Neutrophil (primary cell): ENCODE data around the gene C11orf21.

ENCODE experiments used
- H3K27ac ChIP-seq: fragments of 200-600 bp; sonication (generic); 2 replicates; pipeline ENCODE4 v1.5.1; 2016; ENCODE audit warnings: mild to moderate bottlenecking, moderate library complexity
- H3K27me3 ChIP-seq: fragments of 200-600 bp; sonication (generic); 2 replicates; pipeline ENCODE4 v1.6.0; 2016; ENCODE audit warnings: mild to moderate bottlenecking
- H3K36me3 ChIP-seq: fragments of 200-600 bp; sonication (generic); 2 replicates; pipeline ENCODE4 v1.5.1; 2017
- H3K4me1 ChIP-seq, 2 experiments: fragments of 200-600 bp in 1 of 2; sonication (generic) in 1 of 2; 1 replicate in 1 of 2; 2 replicates in 1 of 2; pipeline versions ENCODE4 v1.5.1 to v1.6.1; 2013 to 2016; ENCODE audit warnings: low read depth in 1 of 2, low read length in 1 of 2, mild to moderate bottlenecking in 1 of 2, moderate library complexity in 1 of 2; ENCODE audit not compliant: control insufficient read depth in 1 of 2, insufficient read depth in 1 of 2
- H3K4me3 ChIP-seq, 2 experiments: fragments of 200-600 bp in 1 of 2; sonication (generic) in 1 of 2; 1 replicate in 1 of 2; 2 replicates in 1 of 2; pipeline ENCODE4 v1.5.1; 2013 to 2016; ENCODE audit warnings: low read depth in 1 of 2, low read length in 1 of 2, mild to moderate bottlenecking in 1 of 2, moderate library complexity in 1 of 2
- H3K9me3 ChIP-seq: fragments of 200-600 bp; sonication (generic); 2 replicates; pipeline ENCODE4 v1.5.1; 2016
- TF ChIP-seq, protein P1 (sequence below): fragments of 200-600 bp; sonication (generic); IDR thresholded peaks from 2 replicates; pipeline ENCODE4 v1.5.1; 2016; ENCODE audit warnings: antibody characterized with exemption

C11orf21 gene

DNA sequence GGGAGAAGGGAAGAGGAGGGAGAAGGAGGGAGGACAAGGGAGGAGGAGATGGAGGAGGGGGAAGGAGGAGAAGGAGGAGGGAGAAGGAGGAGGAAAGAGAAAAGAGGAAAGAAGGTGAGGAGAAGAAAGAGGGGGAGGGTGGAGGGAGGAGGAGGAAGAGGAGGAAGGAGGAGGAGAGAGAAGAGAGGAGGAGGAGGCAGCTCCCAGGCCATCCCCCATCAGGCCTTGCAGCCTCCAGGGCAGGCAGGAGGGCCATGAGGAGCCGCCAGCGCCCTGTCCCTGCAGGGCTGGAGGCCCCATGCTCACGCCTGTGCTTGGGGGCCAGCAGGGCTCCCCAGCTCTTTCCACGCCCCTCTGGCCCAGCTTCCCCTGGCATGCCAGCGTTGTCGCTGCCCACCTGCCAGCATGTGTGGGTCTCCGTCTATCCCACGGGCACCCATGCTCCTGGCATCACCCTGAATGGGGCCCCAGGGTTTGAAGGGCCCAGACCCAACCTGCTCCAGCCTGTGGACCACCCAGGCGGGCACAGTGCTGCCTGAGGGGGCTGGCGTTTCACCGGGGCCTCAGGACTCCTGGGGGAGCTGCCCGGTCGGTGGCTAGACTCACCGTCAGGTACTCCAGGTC lies 5.3 kb upstream of the C11orf21 start:
- peak overlapping the region; percentile 97 for H3K27ac ChIP-seq
- TF ChIP-seq, protein P1, sequence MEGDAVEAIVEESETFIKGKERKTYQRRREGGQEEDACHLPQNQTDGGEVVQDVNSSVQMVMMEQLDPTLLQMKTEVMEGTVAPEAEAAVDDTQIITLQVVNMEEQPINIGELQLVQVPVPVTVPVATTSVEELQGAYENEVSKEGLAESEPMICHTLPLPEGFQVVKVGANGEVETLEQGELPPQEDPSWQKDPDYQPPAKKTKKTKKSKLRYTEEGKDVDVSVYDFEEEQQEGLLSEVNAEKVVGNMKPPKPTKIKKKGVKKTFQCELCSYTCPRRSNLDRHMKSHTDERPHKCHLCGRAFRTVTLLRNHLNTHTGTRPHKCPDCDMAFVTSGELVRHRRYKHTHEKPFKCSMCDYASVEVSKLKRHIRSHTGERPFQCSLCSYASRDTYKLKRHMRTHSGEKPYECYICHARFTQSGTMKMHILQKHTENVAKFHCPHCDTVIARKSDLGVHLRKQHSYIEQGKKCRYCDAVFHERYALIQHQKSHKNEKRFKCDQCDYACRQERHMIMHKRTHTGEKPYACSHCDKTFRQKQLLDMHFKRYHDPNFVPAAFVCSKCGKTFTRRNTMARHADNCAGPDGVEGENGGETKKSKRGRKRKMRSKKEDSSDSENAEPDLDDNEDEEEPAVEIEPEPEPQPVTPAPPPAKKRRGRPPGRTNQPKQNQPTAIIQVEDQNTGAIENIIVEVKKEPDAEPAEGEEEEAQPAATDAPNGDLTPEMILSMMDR, result no peak
- no peaks in the 10 kb centered on the region for H3K27me3 ChIP-seq
- no peaks in the 10 kb centered on the region for H3K9me3 ChIP-seq
- peaks cover 60 to 62% of the 10 kb centered on the region in 2 experiments for H3K4me1 ChIP-seq
- peak overlapping the region in 1 of 2 experiments; percentile 27 for H3K4me3 ChIP-seq
- H3K36me3 ChIP-seq, result peaks cover 4% of the 10 kb centered on the region

DNA sequence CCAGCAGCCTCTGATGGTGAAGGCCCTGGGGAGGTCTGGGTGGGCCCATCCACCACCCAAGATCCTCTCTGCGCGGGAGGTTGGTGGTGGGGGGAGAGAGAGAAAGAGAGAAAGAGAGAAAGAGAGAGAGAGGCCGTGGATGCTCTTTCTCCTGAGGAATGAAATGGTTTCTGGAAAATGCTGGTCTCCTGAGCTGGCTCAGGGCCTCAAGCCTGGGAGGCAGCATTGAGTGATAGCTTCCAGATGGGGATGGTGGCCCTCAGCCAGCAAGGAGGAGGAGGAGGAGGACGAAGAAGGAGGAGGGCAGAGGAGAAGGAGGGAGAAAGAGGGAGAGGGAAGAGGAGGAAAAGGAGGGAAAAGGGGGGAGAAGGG lies 4.7 kb upstream of the C11orf21 start:
- no peaks in the 10 kb centered on the region for H3K9me3 ChIP-seq
- H3K4me3 ChIP-seq, result no peak overlapping the region
- peaks cover 62 to 67% of the 10 kb centered on the region in 2 experiments for H3K4me1 ChIP-seq
- TF ChIP-seq, protein P1, result no peak
- H3K27me3 ChIP-seq, result no peaks in the 10 kb centered on the region
- H3K27ac ChIP-seq, result peak overlapping the region; percentile 97
- H3K36me3 ChIP-seq, result peaks cover 4% of the 10 kb centered on the region

DNA sequence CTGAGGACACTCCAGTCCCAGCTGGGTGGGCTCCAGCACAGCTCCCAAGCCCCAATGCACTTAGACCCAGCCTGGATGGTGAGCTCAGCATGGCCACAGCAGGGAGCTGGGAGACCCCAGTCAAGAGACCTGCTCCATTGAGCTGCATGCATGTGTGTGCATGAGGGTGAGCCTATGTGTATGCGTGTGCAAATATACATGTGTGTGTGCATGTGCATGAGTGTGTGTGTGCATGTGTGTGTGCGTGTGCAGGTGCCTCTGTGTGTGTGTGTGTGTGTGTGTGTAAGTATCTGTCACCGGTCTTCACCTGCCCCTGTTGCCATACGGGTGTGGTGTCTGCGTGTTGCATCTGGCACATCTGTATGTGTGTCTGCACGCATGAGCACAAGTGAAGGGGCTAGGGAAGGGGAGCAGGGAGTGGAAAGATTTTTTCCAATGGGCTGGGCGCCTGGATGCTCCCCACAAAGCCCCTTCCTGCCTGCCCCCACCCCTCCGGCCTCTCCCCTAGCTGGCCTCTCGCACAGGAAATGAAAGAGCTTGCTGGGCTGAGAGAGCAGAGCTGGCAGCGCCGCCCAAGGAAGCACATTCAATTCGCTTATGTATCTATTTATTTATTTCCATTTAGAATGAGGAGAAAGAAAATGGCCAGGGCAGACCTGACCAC lies 4.2 kb upstream of the C11orf21 start:
- TF ChIP-seq, protein P1, result no peak
- H3K27ac ChIP-seq, result peak overlapping the region; percentile 97

DNA sequence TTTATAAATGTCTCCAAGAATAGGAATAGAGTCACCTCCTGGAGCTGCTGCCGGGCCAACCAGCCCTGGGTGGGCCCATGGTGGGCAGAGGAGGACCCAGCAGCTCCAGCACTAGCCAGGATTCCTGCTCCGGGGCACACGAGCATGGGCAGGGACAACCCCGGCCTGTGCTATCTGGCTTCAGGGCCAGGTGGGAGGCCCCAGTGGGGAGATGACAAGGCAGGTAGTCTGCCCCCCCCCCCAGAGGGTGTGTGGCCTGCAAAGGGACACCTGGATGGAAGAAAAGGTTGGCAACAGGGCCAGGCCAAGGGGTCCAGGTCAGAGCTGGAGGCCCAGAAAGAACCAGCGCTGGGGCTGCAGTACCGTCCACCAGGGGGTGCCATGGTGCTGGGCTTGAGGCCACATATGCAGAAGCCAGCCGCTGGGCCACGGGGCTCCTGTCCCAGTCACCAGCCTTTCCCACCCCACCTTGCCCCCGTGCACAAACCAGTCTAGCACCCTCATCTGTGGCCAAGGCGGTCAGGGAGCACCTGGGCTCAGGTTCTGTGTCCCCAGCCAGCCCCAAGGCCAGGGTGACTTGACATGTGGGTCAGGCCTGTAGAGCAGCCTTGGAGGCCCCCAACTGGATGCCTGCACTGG lies 3.5 kb upstream of the C11orf21 start:
- peaks cover 73 to 77% of the 10 kb centered on the region in 2 experiments for H3K4me1 ChIP-seq
- TF ChIP-seq, protein P1, result peak; percentile 85
- no peaks in the 10 kb centered on the region for H3K9me3 ChIP-seq
- peak overlapping the region; percentile 38 to 77 for H3K4me3 ChIP-seq
- peak overlapping the region; percentile 97 for H3K27ac ChIP-seq
- H3K27me3 ChIP-seq, result no peaks in the 10 kb centered on the region
- peaks cover 4% of the 10 kb centered on the region for H3K36me3 ChIP-seq

More for the DNA sequence above, 4.2 kb upstream of the C11orf21 start:
- Histone ChIP-seq H3K9me3 (no peaks in the 10 kb centered on the region), H3K4me1 (peaks cover 67 to 72% of the 10 kb centered on the region in 2 experiments), H3K4me3 (peak overlapping the region; percentile 38 to 77), H3K27me3 (no peaks in the 10 kb centered on the region), H3K36me3 (peaks cover 4% of the 10 kb centered on the region)

DNA sequence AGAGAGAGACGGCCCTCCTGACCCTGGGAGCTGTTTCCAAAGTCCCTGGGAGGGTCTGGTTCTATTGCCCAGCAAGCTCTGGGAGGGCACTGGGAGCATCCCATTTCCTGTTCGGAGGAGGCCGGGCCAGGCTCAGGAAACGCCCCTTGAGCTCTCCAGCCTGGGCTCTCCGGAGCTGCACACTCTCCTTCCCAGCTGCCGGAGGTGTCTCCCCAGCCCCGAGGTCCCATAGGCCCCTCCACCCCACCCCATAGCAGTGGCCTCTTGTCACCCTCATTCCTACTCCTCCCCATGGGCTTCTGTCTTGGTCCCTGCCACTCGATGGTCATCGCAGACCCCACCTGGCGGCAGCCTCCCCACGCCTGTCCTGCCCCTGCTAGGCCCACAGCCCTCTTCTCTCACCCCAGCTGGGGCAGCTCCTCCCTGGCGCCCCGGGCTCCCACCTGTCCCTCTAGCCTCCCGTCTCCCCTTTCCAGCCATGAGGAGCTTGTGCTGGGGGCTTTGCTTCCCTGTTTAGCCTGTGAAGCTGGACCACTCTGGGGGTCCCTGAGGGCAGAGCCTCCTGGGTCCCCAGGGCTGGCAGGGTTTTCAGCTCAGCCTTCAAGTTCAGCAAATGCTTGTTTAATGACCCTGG lies 2.9 kb upstream of the C11orf21 start:
- Histone ChIP-seq H3K4me1 (peaks cover 77 to 83% of the 10 kb centered on the region in 2 experiments), H3K27ac (peak overlapping the region; percentile 97), H3K4me3 (peak overlapping the region; percentile 38 to 77), H3K27me3 (no peaks in the 10 kb centered on the region), H3K36me3 (peaks cover 4% of the 10 kb centered on the region), H3K9me3 (no peaks in the 10 kb centered on the region)
- TF ChIP-seq, protein P1, result no peak
